ENCODE measurements around the gene S1PR3.

DNA sequence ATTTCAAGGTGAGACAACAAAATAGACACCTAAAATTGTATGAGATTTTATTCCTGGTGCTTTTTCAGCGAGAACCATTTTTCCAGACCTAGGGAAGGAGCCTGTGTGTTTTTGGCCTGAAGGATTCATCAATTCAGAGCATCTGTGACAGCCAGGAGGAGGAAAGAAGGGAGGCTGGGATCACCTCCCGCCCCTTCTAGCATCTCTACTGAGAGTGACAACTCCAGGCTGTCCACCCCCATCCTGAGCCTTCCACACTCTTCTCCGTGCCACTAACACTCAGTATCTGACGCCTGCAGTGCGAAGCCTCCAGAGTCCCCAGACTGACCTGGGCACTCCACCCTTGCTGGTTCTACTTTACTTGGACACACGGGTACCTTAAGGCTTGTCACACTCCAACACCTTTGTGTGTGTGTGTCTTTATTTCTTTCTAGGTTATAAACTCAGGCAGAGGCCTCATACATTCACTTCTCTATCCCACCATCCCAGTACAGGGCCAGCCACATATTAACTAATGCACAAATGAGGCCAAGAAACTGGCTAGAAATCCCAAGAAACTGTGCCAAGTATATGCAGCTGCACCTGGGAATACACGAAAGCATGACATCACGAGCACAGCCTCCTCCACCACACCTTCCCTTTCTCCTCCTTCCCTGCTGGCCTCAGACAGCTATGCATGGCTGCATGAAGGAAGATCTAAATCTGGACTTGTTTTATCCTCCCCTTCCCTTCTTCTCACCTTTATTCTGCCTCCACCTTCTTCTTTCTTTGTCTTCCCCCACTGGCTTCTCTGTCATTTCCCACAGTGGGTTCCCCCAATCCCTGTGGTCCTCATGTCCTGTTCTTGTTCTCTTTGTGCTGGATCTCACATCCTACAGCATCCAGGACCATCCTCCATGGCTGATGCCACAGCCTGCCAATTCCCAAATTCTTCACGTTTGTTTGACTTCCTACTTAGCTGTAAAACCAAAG lies 16.0 kb downstream of the S1PR3 start:
- TF ChIP-seq, protein P1, sequence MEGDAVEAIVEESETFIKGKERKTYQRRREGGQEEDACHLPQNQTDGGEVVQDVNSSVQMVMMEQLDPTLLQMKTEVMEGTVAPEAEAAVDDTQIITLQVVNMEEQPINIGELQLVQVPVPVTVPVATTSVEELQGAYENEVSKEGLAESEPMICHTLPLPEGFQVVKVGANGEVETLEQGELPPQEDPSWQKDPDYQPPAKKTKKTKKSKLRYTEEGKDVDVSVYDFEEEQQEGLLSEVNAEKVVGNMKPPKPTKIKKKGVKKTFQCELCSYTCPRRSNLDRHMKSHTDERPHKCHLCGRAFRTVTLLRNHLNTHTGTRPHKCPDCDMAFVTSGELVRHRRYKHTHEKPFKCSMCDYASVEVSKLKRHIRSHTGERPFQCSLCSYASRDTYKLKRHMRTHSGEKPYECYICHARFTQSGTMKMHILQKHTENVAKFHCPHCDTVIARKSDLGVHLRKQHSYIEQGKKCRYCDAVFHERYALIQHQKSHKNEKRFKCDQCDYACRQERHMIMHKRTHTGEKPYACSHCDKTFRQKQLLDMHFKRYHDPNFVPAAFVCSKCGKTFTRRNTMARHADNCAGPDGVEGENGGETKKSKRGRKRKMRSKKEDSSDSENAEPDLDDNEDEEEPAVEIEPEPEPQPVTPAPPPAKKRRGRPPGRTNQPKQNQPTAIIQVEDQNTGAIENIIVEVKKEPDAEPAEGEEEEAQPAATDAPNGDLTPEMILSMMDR (IDR thresholded peaks at IDR 0.05; ENCODE audit: low read length) = no peak
- no peak for TF ChIP-seq EZH2 (optimal IDR thresholded peaks at IDR 0.05; ENCODE audit: low read depth, low read length)
